ENCODE data around the gene WARS2.
A peak's percentile ranks its signal among the peaks of the same experiment; 100 is the strongest.
"Not testable (repeated sequence)": the region's sequence is repeated elsewhere in the genome, so short reads cannot be mapped to it uniquely, and the experiment has no call there.

Gene WARS2

GRCh38 chr1:119150150-119150549, 9.7 kb upstream of the WARS2 start:
- no peak for TF ChIP-seq GATA1 (IDR thresholded peaks at IDR 0.05; ENCODE audit: low read depth, low read length)
- TF ChIP-seq POLR2A (IDR thresholded peaks at IDR 0.05; ENCODE audit: low read length): no peak
- no peak for DNase-seq

- no peak for DNase-seq
- no peak for TF ChIP-seq GATA1 (IDR thresholded peaks at IDR 0.05; ENCODE audit: low read depth, low read length)
- no peak for TF ChIP-seq POLR2A (IDR thresholded peaks at IDR 0.05; ENCODE audit: low read length)
Observed at GRCh38 chr1:119147661-119148090, 7.2 kb upstream of the WARS2 start.

DNA sequence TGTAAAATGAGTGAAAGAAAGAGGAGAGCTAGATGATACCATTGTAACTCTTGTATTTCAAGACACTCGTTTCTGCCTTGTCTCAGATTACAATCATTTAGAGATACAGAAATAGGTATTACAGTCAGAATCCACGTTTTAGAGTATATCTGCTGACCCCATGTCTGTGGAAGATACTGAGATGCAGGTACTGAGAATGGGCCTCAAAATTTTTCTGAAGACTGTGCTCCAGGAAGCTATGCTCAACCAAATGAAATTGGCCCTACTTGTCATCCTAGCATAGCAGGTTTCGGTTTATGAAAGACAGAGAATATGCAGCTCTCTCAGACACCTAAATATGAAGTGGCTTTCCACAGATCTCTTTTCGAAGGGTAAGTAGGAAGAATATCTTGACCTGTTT, 6.0 kb upstream of the WARS2 start:
- DNase-seq: no peak
- TF ChIP-seq GATA1 (IDR thresholded peaks at IDR 0.05; ENCODE audit: low read depth, low read length) (no peak), POLR2A (IDR thresholded peaks at IDR 0.05; ENCODE audit: low read length) (no peak)

- DNase-seq: no peak
- no peak for TF ChIP-seq POLR2A (IDR thresholded peaks at IDR 0.05; ENCODE audit: low read length)
- no peak for TF ChIP-seq GATA1 (IDR thresholded peaks at IDR 0.05; ENCODE audit: low read depth, low read length)
Observed at GRCh38 chr1:119144813-119145212, 4.4 kb upstream of the WARS2 start.

DNA sequence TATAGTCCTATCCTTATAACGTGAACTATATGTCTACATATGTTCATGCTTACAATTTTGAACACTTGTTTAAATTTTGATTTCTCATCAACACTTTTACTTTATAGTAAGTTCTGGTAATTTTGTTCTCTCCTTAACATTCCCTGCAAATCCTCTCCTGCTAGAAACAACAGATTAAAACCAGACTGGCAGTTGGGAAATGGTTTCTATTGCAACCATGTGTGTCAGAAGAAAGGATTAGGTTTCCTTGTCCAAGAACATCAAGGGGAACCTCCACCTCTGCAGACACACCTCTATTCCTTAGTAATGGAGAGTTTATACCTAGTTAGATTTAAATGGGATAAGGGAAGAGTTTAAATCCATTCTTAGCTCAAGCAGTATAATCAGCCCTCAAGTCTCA, 3.3 kb upstream of the WARS2 start:
- no peak for DNase-seq
- no peak for TF ChIP-seq GATA1 (IDR thresholded peaks at IDR 0.05; ENCODE audit: low read depth, low read length)

DNA sequence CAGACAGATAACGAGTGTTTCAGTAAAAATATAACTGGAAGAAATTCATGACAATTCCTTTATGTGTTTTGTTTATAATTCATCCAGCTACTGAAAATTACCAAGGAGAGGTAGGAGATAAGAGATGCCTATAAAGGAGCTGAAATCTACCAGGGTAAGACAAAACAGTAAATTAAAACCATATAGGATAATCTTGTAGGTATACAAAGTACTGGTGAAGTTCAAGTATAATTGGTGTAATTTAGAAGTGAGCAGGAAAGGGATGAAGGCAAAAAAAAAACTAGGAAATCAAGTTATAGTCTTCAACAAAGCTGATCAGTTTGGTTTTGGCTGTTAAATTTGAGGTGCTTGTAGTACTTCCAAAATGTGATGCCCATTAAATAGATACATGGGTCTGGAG, 1.2 kb upstream of the WARS2 start:
- no peak for DNase-seq
- TF ChIP-seq POLR2A (IDR thresholded peaks at IDR 0.05; ENCODE audit: low read length) (no peak), GATA1 (IDR thresholded peaks at IDR 0.05; ENCODE audit: low read depth, low read length) (no peak)

- TF ChIP-seq GATA1 (IDR thresholded peaks at IDR 0.05; ENCODE audit: low read depth, low read length) (no peak), POLR2A (IDR thresholded peaks at IDR 0.05; ENCODE audit: low read length) (no peak)
Observed at GRCh38 chr1:119141020-119141424, 569 bp upstream of the WARS2 start.

GRCh38 chr1:119139857-119140176, 636 bp downstream of the WARS2 start:
- TF ChIP-seq POLR2A (IDR thresholded peaks at IDR 0.05; ENCODE audit: low read length) (no peak), GATA1 (IDR thresholded peaks at IDR 0.05; ENCODE audit: low read depth, low read length) (no peak)

More at GRCh38 chr1:119141020-119141424, 569 bp upstream of the WARS2 start:
- peak; percentile 68 to 74 for DNase-seq

GRCh38 chr1:119139403-119139802, 1.1 kb downstream of the WARS2 start:
- TF ChIP-seq POLR2A (IDR thresholded peaks at IDR 0.05; ENCODE audit: low read length) (no peak), GATA1 (IDR thresholded peaks at IDR 0.05; ENCODE audit: low read depth, low read length) (no peak)
- peak; percentile 24 to 41 for DNase-seq

More at GRCh38 chr1:119139857-119140176, 636 bp downstream of the WARS2 start:
- DNase-seq: no peak

- no peak for TF ChIP-seq GATA1 (IDR thresholded peaks at IDR 0.05; ENCODE audit: low read depth, low read length)
- DNase-seq: no peak
Observed at GRCh38 chr1:119136401-119136800, 4.1 kb downstream of the WARS2 start.

GRCh38 chr1:119133987-119134386, 6.5 kb downstream of the WARS2 start:
- no peak for DNase-seq

DNA sequence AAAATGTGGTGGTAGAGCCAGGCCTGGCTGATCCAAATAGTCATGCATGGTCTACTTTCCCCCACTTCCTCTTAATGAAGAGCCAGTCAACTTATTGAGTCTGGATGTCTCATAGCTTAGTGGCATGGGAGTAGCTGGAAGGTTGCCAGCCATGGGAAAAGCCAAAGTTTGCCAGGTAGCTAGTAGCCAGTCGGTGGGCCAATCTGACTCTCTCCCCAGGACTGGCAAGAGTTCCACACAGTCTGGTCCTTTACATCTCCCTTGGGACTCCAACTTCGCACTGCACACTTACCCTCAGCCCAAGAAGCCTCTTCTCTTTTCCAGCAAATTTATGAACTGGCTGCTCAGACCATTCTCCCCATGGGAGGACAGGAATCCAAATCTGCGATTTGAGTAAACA, 8.3 kb downstream of the WARS2 start:
- TF ChIP-seq POLR2A (IDR thresholded peaks at IDR 0.05; ENCODE audit: low read length) (no peak), GATA1 (IDR thresholded peaks at IDR 0.05; ENCODE audit: low read depth, low read length) (no peak)
- no peak for DNase-seq

More at GRCh38 chr1:119133987-119134386, 6.5 kb downstream of the WARS2 start:
- TF ChIP-seq GATA1 (IDR thresholded peaks at IDR 0.05; ENCODE audit: low read depth, low read length) (no peak), POLR2A (IDR thresholded peaks at IDR 0.05; ENCODE audit: low read length) (no peak)

DNA sequence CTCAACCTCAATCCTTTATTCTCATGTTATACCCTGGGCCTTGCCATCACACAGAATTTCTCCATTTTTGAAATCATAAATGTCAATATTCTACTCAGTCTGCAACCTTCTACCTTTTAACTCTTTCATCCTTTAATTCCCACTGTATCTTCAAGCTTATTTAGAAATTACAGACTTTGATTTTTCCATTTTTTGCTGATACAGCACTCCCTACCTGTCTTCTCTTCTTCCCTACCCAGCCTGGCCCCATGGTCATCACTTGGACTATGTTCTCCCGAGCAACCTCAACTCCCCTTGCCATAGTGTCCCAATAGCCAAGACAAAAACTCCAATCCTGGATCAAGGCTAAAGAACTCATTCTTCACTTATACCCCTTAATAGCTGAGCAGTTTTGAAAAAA, 14.6 kb downstream of the WARS2 start:
- no peak for DNase-seq
- TF ChIP-seq POLR2A (IDR thresholded peaks at IDR 0.05; ENCODE audit: low read length): no peak
- no peak for TF ChIP-seq GATA1 (IDR thresholded peaks at IDR 0.05; ENCODE audit: low read depth, low read length)

DNA sequence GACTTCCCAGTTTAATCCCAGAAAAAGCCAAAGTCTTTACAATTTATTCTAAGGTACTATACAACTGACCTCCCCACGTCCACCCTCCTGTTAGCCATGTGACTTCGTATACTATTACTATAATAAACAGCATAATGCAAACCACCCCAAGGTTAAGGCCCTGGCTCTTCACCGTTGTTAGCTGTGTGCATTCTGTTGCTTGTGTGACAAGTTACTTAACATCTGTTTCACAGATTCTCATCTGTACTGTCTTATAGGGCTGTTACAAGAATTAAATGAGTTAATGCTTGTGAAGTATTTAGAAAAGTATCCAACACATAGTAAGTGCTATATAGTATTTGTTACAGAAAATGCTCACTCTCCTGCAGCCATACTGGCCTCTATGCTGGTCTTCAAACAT, 15.7 kb downstream of the WARS2 start:
- TF ChIP-seq POLR2A (IDR thresholded peaks at IDR 0.05; ENCODE audit: low read length): no peak
- TF ChIP-seq GATA1 (IDR thresholded peaks at IDR 0.05; ENCODE audit: low read depth, low read length): no peak
- DNase-seq: no peak

DNA sequence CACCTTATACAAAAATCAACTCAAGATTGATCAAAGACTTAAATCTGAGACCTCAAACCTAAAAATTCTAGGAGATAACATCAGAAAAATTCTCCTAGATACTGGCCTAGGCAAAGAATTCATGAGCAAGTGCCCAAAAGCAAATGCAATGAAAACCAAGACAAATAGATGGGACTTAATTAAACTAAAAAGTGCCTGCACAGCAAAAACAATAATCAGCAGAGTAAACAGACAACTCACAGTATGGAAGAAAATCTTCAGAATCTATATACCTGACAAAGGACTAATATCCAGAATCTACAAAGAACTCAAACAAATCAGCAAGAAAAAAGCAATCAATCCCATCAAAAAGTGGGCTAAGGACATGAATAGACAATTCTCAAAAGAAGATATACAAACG, 18.6 kb downstream of the WARS2 start:
- not testable (repeated sequence) for DNase-seq

DNA sequence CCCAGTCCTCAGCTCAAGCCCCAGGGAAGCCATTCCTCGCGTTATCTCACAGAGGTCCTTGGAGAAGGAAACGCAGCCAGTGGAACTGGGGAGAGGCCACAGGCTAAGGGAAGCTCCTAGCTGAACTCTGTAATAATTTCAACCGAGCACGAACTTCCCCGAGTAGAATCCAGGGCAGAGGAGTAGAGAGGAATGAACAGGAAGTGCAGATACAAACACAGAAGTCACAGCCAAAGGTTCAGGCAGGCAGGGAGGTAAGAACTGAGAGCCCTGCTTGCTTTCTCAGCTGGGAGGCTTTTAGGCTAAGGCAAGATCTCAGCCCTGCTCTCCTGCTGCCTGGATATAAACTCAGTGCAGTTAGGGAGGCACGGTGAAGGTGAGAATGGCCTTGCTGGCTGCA, 23.7 kb downstream of the WARS2 start:
- no peak for TF ChIP-seq GATA1 (IDR thresholded peaks at IDR 0.05; ENCODE audit: low read depth, low read length)
- TF ChIP-seq POLR2A (IDR thresholded peaks at IDR 0.05; ENCODE audit: low read length): no peak
- no peak for DNase-seq

Data from erythroblast (primary cell).